ENCODE results near the gene RTN4R.

DNA sequence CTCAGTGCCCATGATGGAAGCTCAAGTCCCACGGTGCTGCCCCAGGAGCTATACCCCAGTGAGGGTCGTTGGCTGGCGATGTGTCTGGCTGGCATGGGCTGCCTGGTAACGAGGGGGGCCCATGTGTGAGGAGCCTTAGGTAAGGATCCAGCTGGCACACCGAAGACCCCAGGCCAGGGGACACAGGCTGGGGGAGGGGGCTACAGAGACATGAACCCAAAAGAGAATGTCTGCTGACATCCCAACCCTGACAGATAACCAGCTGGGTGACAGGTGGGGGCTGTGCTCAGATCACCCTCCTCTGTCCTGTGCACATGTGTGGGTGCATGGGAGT lies 39.2 kb downstream of the RTN4R start:
- TF ChIP-seq, protein P1, sequence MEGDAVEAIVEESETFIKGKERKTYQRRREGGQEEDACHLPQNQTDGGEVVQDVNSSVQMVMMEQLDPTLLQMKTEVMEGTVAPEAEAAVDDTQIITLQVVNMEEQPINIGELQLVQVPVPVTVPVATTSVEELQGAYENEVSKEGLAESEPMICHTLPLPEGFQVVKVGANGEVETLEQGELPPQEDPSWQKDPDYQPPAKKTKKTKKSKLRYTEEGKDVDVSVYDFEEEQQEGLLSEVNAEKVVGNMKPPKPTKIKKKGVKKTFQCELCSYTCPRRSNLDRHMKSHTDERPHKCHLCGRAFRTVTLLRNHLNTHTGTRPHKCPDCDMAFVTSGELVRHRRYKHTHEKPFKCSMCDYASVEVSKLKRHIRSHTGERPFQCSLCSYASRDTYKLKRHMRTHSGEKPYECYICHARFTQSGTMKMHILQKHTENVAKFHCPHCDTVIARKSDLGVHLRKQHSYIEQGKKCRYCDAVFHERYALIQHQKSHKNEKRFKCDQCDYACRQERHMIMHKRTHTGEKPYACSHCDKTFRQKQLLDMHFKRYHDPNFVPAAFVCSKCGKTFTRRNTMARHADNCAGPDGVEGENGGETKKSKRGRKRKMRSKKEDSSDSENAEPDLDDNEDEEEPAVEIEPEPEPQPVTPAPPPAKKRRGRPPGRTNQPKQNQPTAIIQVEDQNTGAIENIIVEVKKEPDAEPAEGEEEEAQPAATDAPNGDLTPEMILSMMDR (IDR thresholded peaks at IDR 0.05 in 4 of 5, conservative IDR thresholded peaks at IDR 0.05 in 1 of 5) = no peak
- no peak for TF ChIP-seq POLR2A (IDR thresholded peaks at IDR 0.05)
